ENCODE data around the gene CBX8. TPM values are rescaled to one million over a fixed set of nuclear protein-coding genes. Genes with fewer than 3 reads are reported as not detected.

CBX8 gene
- total RNA-seq, 1 donor from 2014 or later = 3.7 TPM

GRCh38 chr17:79835953-79836509 is 39.2 kb upstream of the CBX8 start:
- DNase-seq (ENCODE audit: low spot score) (peak; percentile 64), ATAC-seq (no peak)

GRCh38 chr17:79835470-79835899 is 38.6 kb upstream of the CBX8 start:
- DNase-seq (ENCODE audit: low spot score) (no peak), ATAC-seq (no peak)

- ATAC-seq = no peak
- peak; percentile 67 for DNase-seq (ENCODE audit: low spot score)
Measured at GRCh38 chr17:79834565-79835469, 37.9 kb upstream of the CBX8 start.

- ATAC-seq = no peak
- DNase-seq (ENCODE audit: low spot score) = peak; percentile 53
Measured at GRCh38 chr17:79833744-79834564, 37.1 kb upstream of the CBX8 start.

- no peak for DNase-seq (ENCODE audit: low spot score)
- no peak for ATAC-seq
Measured at GRCh38 chr17:79833110-79833450, 36.2 kb upstream of the CBX8 start.

GRCh38 chr17:79832218-79833109 is 35.6 kb upstream of the CBX8 start:
- DNase-seq (ENCODE audit: low spot score) (no peak), ATAC-seq (peak; percentile 48)

- ATAC-seq = peak; percentile 73
Measured at GRCh38 chr17:79831265-79832217, 34.7 kb upstream of the CBX8 start.

GRCh38 chr17:79830763-79831264 is 33.9 kb upstream of the CBX8 start:
- ATAC-seq (no peak), DNase-seq (ENCODE audit: low spot score) (no peak)

More at GRCh38 chr17:79831265-79832217, 34.7 kb upstream of the CBX8 start:
- DNase-seq (ENCODE audit: low spot score) = peak; percentile 92

GRCh38 chr17:79830303-79830702 is 33.4 kb upstream of the CBX8 start:
- ATAC-seq = no peak
- no peak for DNase-seq (ENCODE audit: low spot score)

- DNase-seq (ENCODE audit: low spot score) (no peak), ATAC-seq (no peak)
Measured at GRCh38 chr17:79829457-79829856, 32.6 kb upstream of the CBX8 start.

- ATAC-seq = no peak
- DNase-seq (ENCODE audit: low spot score) = no peak
Measured at GRCh38 chr17:79829004-79829403, 32.1 kb upstream of the CBX8 start.

- DNase-seq (ENCODE audit: low spot score) (no peak), ATAC-seq (no peak)
Measured at GRCh38 chr17:79826841-79827578, 30.1 kb upstream of the CBX8 start.

GRCh38 chr17:79826204-79826680 is 29.4 kb upstream of the CBX8 start:
- DNase-seq (ENCODE audit: low spot score) (no peak), ATAC-seq (peak; percentile 21)

GRCh38 chr17:79825580-79825921 is 28.7 kb upstream of the CBX8 start:
- ATAC-seq (no peak), DNase-seq (ENCODE audit: low spot score) (no peak)

- ATAC-seq (peak; percentile 34), DNase-seq (ENCODE audit: low spot score) (no peak)
Measured at GRCh38 chr17:79824893-79825579, 28.2 kb upstream of the CBX8 start.

GRCh38 chr17:79824234-79824633 is 27.4 kb upstream of the CBX8 start:
- DNase-seq (ENCODE audit: low spot score) (no peak), ATAC-seq (no peak)

GRCh38 chr17:79822583-79823124 is 25.8 kb upstream of the CBX8 start:
- DNase-seq (ENCODE audit: low spot score) = no peak
- ATAC-seq = peak; percentile 35
